CD4-positive, CD25-positive, alpha-beta regulatory T cell (primary cell): Measurements from ENCODE around the gene CNTN2. TPM values are rescaled to one million over a fixed set of nuclear protein-coding genes. Genes with fewer than 3 reads are reported as not detected.

Source experiments
- ATAC-seq, 2 donors: fragments of 150-1000 bp; cut with Tn5 transposase; one replicate each; pipeline ENCODE4 v1.10.0; 2021; ENCODE audit warnings: low read depth in 2 of 2, moderate number of reproducible peaks in 2 of 2, moderate library complexity in 1 of 2
- DNase-seq, 3 donors: peaks; one replicate each; pipeline versions ENCODE4 v3.0.0 to v3.0.0-alpha.2; 2012 to 2022; ENCODE audit warnings: mixed read lengths in 1 of 3
- H3K27ac ChIP-seq: one replicate; pipeline ENCODE4 v1.7.0; 2013; ENCODE audit warnings: mild to moderate bottlenecking, low read length; ENCODE audit not compliant: insufficient read depth, poor library complexity, severe bottlenecking
- H3K27me3 ChIP-seq: one replicate; pipeline ENCODE4 v1.7.0; 2013; ENCODE audit warnings: low read length; ENCODE audit not compliant: control insufficient read depth, insufficient read depth
- H3K36me3 ChIP-seq: one replicate; pipeline ENCODE4 v1.7.0; 2013; ENCODE audit warnings: mild to moderate bottlenecking, low read length, moderate library complexity; ENCODE audit not compliant: control insufficient read depth, insufficient read depth
- H3K4me1 ChIP-seq: 2 replicates; pipeline ENCODE4 v1.7.0; 2013; ENCODE audit warnings: mild to moderate bottlenecking, low read length; ENCODE audit not compliant: insufficient read depth, control insufficient read depth, poor library complexity, severe bottlenecking
- H3K4me3 ChIP-seq: one replicate; pipeline ENCODE4 v1.7.0; 2013; ENCODE audit warnings: low read depth, mild to moderate bottlenecking, low read length, moderate library complexity
- H3K9me3 ChIP-seq, 2 experiments: 1 replicate in 1 of 2; 2 replicates in 1 of 2; pipeline ENCODE4 v1.7.0; 2013; ENCODE audit warnings: low read length in 2 of 2, mild to moderate bottlenecking in 1 of 2, moderate library complexity in 1 of 2; ENCODE audit not compliant: control insufficient read depth in 2 of 2
- H3K27ac Mint-ChIP-seq, 3 donors: one replicate each; pipeline ENCODE4 v1.8.0; 2020 to 2022; ENCODE audit warnings: mild to moderate bottlenecking in 3 of 3, mixed read lengths in 3 of 3, moderate library complexity in 2 of 3
- H3K27me3 Mint-ChIP-seq: one replicate; pipeline ENCODE4 v1.8.0; 2022; ENCODE audit warnings: mild to moderate bottlenecking, mixed read lengths
- H3K36me3 Mint-ChIP-seq: one replicate; pipeline ENCODE4 v1.8.0; 2020; ENCODE audit warnings: mixed read lengths
- H3K4me1 Mint-ChIP-seq, 4 donors: one replicate each; pipeline ENCODE4 v1.8.0; 2020 to 2022; ENCODE audit warnings: mixed read lengths in 4 of 4, mild to moderate bottlenecking in 1 of 4
- H3K4me3 Mint-ChIP-seq, 4 donors: one replicate each; pipeline ENCODE4 v1.8.0; 2020 to 2022; ENCODE audit warnings: mild to moderate bottlenecking in 4 of 4, mixed read lengths in 4 of 4, moderate library complexity in 3 of 4
- H3K9me3 Mint-ChIP-seq, 7 donors: one replicate each; pipeline ENCODE4 v1.8.0; 2020 to 2022; ENCODE audit warnings: mixed read lengths in 7 of 7, mild to moderate bottlenecking in 3 of 7, moderate library complexity in 2 of 7
- polyA plus RNA-seq, 4 donors: library from polyadenylated mRNA; unstranded; fragments of 300-500 nt; fragmentation: Illumina TruSeq; gene quantifications; one replicate each; pipeline ENCODE4 v1.2.3, GENCODE V29; 2021
- total RNA-seq: library from RNA; stranded (reverse); gene quantifications from one replicate; pipeline ENCODE4 v1.2.3, GENCODE V29; 2022

Gene CNTN2
- total and polyA plus RNA-seq, 5 donors from 2014 or later: not detected

GRCh38 chr1:205057808-205058575 is 15.0 kb downstream of the CNTN2 start:
- DNase-seq: no peak
- no peaks in the 10 kb centered on the region for H3K36me3 Mint-ChIP-seq

GRCh38 chr1:205058853-205059252 is 15.8 kb downstream of the CNTN2 start:
- H3K4me3 ChIP-seq: no peak overlapping the region
- no peaks in the 10 kb centered on the region for H3K27me3 ChIP-seq
- Mint-ChIP-seq H3K4me3 (no peak overlapping the region), H3K27me3 (peaks cover 4% of the 10 kb centered on the region), H3K27ac (no peak overlapping the region), H3K36me3 (no peaks in the 10 kb centered on the region), H3K4me1 (peaks cover 0 to 5% (median 0%) of the 10 kb centered on the region in 4 donors), H3K9me3 (no peaks in the 10 kb centered on the region)
- no peak for DNase-seq
- H3K9me3 ChIP-seq: no peaks in the 10 kb centered on the region
- no peaks in the 10 kb centered on the region for H3K36me3 ChIP-seq
- peaks cover 4% of the 10 kb centered on the region for H3K4me1 ChIP-seq
- H3K27ac ChIP-seq: no peak overlapping the region
- ATAC-seq: no peak

More at GRCh38 chr1:205057808-205058575, 15.0 kb downstream of the CNTN2 start:
- no peaks in the 10 kb centered on the region for H3K27me3 Mint-ChIP-seq
- H3K36me3 ChIP-seq: no peaks in the 10 kb centered on the region
- no peak overlapping the region for H3K27ac ChIP-seq
- peaks cover 4% of the 10 kb centered on the region for H3K4me1 ChIP-seq
- no peak overlapping the region for H3K4me3 ChIP-seq
- no peak overlapping the region for H3K27ac Mint-ChIP-seq
- H3K27me3 ChIP-seq: no peaks in the 10 kb centered on the region
- no peaks in the 10 kb centered on the region for H3K9me3 ChIP-seq
- peaks cover 0 to 5% (median 0%) of the 10 kb centered on the region in 4 donors for H3K4me1 Mint-ChIP-seq
- H3K9me3 Mint-ChIP-seq: no peaks in the 10 kb centered on the region
- H3K4me3 Mint-ChIP-seq: no peak overlapping the region
- ATAC-seq: no peak

GRCh38 chr1:205059660-205060059 is 16.6 kb downstream of the CNTN2 start:
- peaks cover 5% of the 10 kb centered on the region for H3K27me3 Mint-ChIP-seq

GRCh38 chr1:205060746-205061145 is 17.7 kb downstream of the CNTN2 start:
- Mint-ChIP-seq H3K4me3 (no peak overlapping the region), H3K36me3 (no peaks in the 10 kb centered on the region), H3K9me3 (no peaks in the 10 kb centered on the region), H3K4me1 (peaks cover 0 to 5% (median 0%) of the 10 kb centered on the region in 4 donors), H3K27ac (peak overlapping the region in 1 of 3 donors; percentile 14), H3K27me3 (peaks cover 9% of the 10 kb centered on the region)
- no peak overlapping the region for H3K4me3 ChIP-seq
- DNase-seq (no peak), ATAC-seq (no peak)
- H3K27ac ChIP-seq: no peak overlapping the region
- no peaks in the 10 kb centered on the region for H3K36me3 ChIP-seq
- peaks cover 4% of the 10 kb centered on the region for H3K4me1 ChIP-seq
- no peaks in the 10 kb centered on the region for H3K9me3 ChIP-seq
- H3K27me3 ChIP-seq: no peaks in the 10 kb centered on the region

More at GRCh38 chr1:205059660-205060059, 16.6 kb downstream of the CNTN2 start:
- H3K4me3 ChIP-seq: no peak overlapping the region
- no peaks in the 10 kb centered on the region for H3K27me3 ChIP-seq
- ATAC-seq (no peak), DNase-seq (no peak)
- no peak overlapping the region for H3K27ac Mint-ChIP-seq
- no peaks in the 10 kb centered on the region for H3K9me3 Mint-ChIP-seq
- H3K36me3 ChIP-seq: no peaks in the 10 kb centered on the region
- peaks cover 4% of the 10 kb centered on the region for H3K4me1 ChIP-seq
- no peaks in the 10 kb centered on the region for H3K9me3 ChIP-seq
- peaks cover 0 to 5% (median 0%) of the 10 kb centered on the region in 4 donors for H3K4me1 Mint-ChIP-seq
- H3K27ac ChIP-seq: no peak overlapping the region
- H3K36me3 Mint-ChIP-seq: no peaks in the 10 kb centered on the region
- H3K4me3 Mint-ChIP-seq: no peak overlapping the region

- H3K36me3 ChIP-seq: no peaks in the 10 kb centered on the region
- no peak for DNase-seq
- no peak overlapping the region for H3K27ac ChIP-seq
- peaks cover 0 to 5% (median 0%) of the 10 kb centered on the region in 4 donors for H3K4me1 Mint-ChIP-seq
- H3K27ac Mint-ChIP-seq: no peak overlapping the region
- H3K4me3 ChIP-seq: no peak overlapping the region
- no peaks in the 10 kb centered on the region for H3K27me3 ChIP-seq
- H3K4me3 Mint-ChIP-seq: no peak overlapping the region
- peaks cover 9% of the 10 kb centered on the region for H3K27me3 Mint-ChIP-seq
- peaks cover 4% of the 10 kb centered on the region for H3K4me1 ChIP-seq
- H3K9me3 ChIP-seq: no peaks in the 10 kb centered on the region
- no peaks in the 10 kb centered on the region for H3K9me3 Mint-ChIP-seq
- no peaks in the 10 kb centered on the region for H3K36me3 Mint-ChIP-seq
- ATAC-seq: no peak
Observed at GRCh38 chr1:205061227-205061626, 18.2 kb downstream of the CNTN2 start.

- peak; percentile 33 to 73 (median 61) for DNase-seq
- Mint-ChIP-seq H3K27ac (no peak overlapping the region), H3K9me3 (peaks cover 0 to 2% (median 0%) of the 10 kb centered on the region in 7 donors), H3K27me3 (peaks cover 9% of the 10 kb centered on the region), H3K4me3 (no peak overlapping the region), H3K4me1 (peaks cover 0 to 5% (median 0%) of the 10 kb centered on the region in 4 donors), H3K36me3 (no peaks in the 10 kb centered on the region)
- Histone ChIP-seq H3K27me3 (no peaks in the 10 kb centered on the region), H3K36me3 (no peaks in the 10 kb centered on the region), H3K27ac (no peak overlapping the region), H3K4me1 (peaks cover 4% of the 10 kb centered on the region), H3K9me3 (no peaks in the 10 kb centered on the region), H3K4me3 (no peak overlapping the region)
- peak; percentile 54 to 71 for ATAC-seq
Observed at GRCh38 chr1:205061665-205062069, 18.7 kb downstream of the CNTN2 start.

GRCh38 chr1:205062319-205062718 is 19.3 kb downstream of the CNTN2 start:
- Mint-ChIP-seq H3K4me1 (peaks cover 0 to 5% (median 0%) of the 10 kb centered on the region in 4 donors), H3K4me3 (no peak overlapping the region), H3K9me3 (peaks cover 0 to 2% (median 0%) of the 10 kb centered on the region in 7 donors), H3K27me3 (peaks cover 9% of the 10 kb centered on the region), H3K27ac (no peak overlapping the region), H3K36me3 (no peaks in the 10 kb centered on the region)
- Histone ChIP-seq H3K4me3 (no peak overlapping the region), H3K9me3 (no peaks in the 10 kb centered on the region), H3K36me3 (no peaks in the 10 kb centered on the region), H3K4me1 (peaks cover 4% of the 10 kb centered on the region), H3K27ac (no peak overlapping the region), H3K27me3 (no peaks in the 10 kb centered on the region)
- DNase-seq (no peak), ATAC-seq (no peak)

- DNase-seq (no peak), ATAC-seq (no peak)
- no peaks in the 10 kb centered on the region for H3K9me3 ChIP-seq
- H3K4me1 ChIP-seq: peaks cover 4% of the 10 kb centered on the region
- no peaks in the 10 kb centered on the region for H3K36me3 Mint-ChIP-seq
- H3K27me3 ChIP-seq: no peaks in the 10 kb centered on the region
- H3K4me1 Mint-ChIP-seq: peaks cover 0 to 5% (median 0%) of the 10 kb centered on the region in 4 donors
- no peak overlapping the region for H3K4me3 ChIP-seq
- H3K27ac Mint-ChIP-seq: no peak overlapping the region
- H3K9me3 Mint-ChIP-seq: peaks cover 0 to 2% (median 0%) of the 10 kb centered on the region in 7 donors
- no peak overlapping the region for H3K4me3 Mint-ChIP-seq
- no peak overlapping the region for H3K27ac ChIP-seq
- H3K36me3 ChIP-seq: no peaks in the 10 kb centered on the region
- H3K27me3 Mint-ChIP-seq: peaks cover 9% of the 10 kb centered on the region
Observed at GRCh38 chr1:205062895-205063294, 19.9 kb downstream of the CNTN2 start.
